Breast epithelium (tissue), 4 donors: ENCODE results near the gene STXBP5. TPM values are rescaled to one million over a fixed set of nuclear protein-coding genes. Genes with fewer than 3 reads are reported as not detected.

Experiments used
- DNase-seq, 2 donors: peaks; one replicate each; pipeline ENCODE4 v3.0.0-alpha.2; 2019; ENCODE audit warnings: low spot score in 2 of 2
- H3K27ac ChIP-seq, 2 donors: fragments of 200-600 bp; sonication (generic) in 1 of 2; one replicate each; pipeline ENCODE4 v1.5.1; 2016 to 2019; ENCODE audit warnings: mild to moderate bottlenecking in 1 of 2
- H3K27me3 ChIP-seq, 2 donors: fragments of 200-600 bp; sonication (generic) in 1 of 2; one replicate each; pipeline versions ENCODE4 v1.5.1 to v1.6.0; 2017 to 2019; ENCODE audit warnings: control low read depth in 1 of 2, mild to moderate bottlenecking in 1 of 2
- H3K36me3 ChIP-seq: fragments of 200-600 bp; one replicate; pipeline ENCODE4 v1.5.1; 2019
- H3K4me1 ChIP-seq, 2 donors: fragments of 200-600 bp; sonication (generic); one replicate each; pipeline ENCODE4 v1.5.1; 2016 to 2019; ENCODE audit warnings: control low read depth in 1 of 2
- H3K4me3 ChIP-seq, 3 donors: fragments of 200-600 bp; sonication (generic); 1 replicate in 2 of 3; 2 replicates in 1 of 3; pipeline ENCODE4 v1.5.1; 2016 to 2019; ENCODE audit warnings: mild to moderate bottlenecking in 3 of 3, moderate library complexity in 2 of 3
- H3K9me3 ChIP-seq, 2 donors: fragments of 200-600 bp; sonication (generic) in 1 of 2; one replicate each; pipeline ENCODE4 v1.5.1; 2016 to 2019; ENCODE audit warnings: control low read depth in 1 of 2
- CTCF ChIP-seq, 3 donors: fragments of 450-650 bp; IDR thresholded peaks; one replicate each; pipeline ENCODE4 v1.5.1; 2016 to 2017; ENCODE audit warnings: antibody characterized with exemption in 3 of 3, mild to moderate bottlenecking in 3 of 3, moderate library complexity in 3 of 3
- POLR2A ChIP-seq: fragments of 450-650 bp; IDR thresholded peaks from one replicate; pipeline ENCODE4 v1.6.1; 2016; ENCODE audit warnings: antibody characterized with exemption, mild to moderate bottlenecking, moderate library complexity
- POLR2AphosphoS5 ChIP-seq, 3 donors: sonication (generic); formaldehyde crosslinking; IDR thresholded peaks; one replicate each; pipeline ENCODE4 v1.6.1; 2017; ENCODE audit warnings: antibody characterized with exemption in 3 of 3
- intact Hi-C: fragments of 100-400 bp; cut with DNase I; formaldehyde crosslinking; loops from one replicate; pipeline ENCODE4 v1.15.1; 2023; ENCODE audit warnings: low total_unique reads
- total RNA-seq, 3 donors: library from RNA; depleted of rRNA; stranded (reverse); fragments of >200 nt; gene quantifications; one replicate each; pipeline ENCODE4 v1.1.0, GENCODE V29; 2016

The STXBP5 gene
- total RNA-seq, 3 donors from 2014 or later = 21.3 to 43.6 (median 26.9) TPM

GRCh38 chr6:147177286-147177685 is 26.9 kb upstream of the STXBP5 start:
- no peak for DNase-seq
- intact Hi-C loops = no loop called here
- H3K27ac ChIP-seq = no peak overlapping the region
- no peak overlapping the region for H3K4me3 ChIP-seq
- no peaks in the 10 kb centered on the region for H3K36me3 ChIP-seq
- no peaks in the 10 kb centered on the region for H3K27me3 ChIP-seq
- H3K4me1 ChIP-seq = no peaks in the 10 kb centered on the region
- TF ChIP-seq POLR2A (no peak), CTCF (IDR thresholded peaks at IDR 0.05) (no peak), POLR2AphosphoS5 (IDR thresholded peaks at IDR 0.05) (no peak)
- H3K9me3 ChIP-seq = no peaks in the 10 kb centered on the region

- H3K4me1 ChIP-seq = no peaks in the 10 kb centered on the region
- H3K4me3 ChIP-seq = no peak overlapping the region
- H3K9me3 ChIP-seq = no peaks in the 10 kb centered on the region
- H3K27me3 ChIP-seq = no peaks in the 10 kb centered on the region
- intact Hi-C loops = no loop called here
- no peak for TF ChIP-seq POLR2A
- TF ChIP-seq POLR2AphosphoS5 (IDR thresholded peaks at IDR 0.05) = no peak
- no peak for TF ChIP-seq CTCF (IDR thresholded peaks at IDR 0.05)
- no peak for DNase-seq
- no peaks in the 10 kb centered on the region for H3K36me3 ChIP-seq
- H3K27ac ChIP-seq = no peak overlapping the region
Observed at GRCh38 chr6:147178355-147178754, 25.9 kb upstream of the STXBP5 start.

GRCh38 chr6:147179809-147180208 is 24.4 kb upstream of the STXBP5 start:
- Histone ChIP-seq H3K36me3 (no peaks in the 10 kb centered on the region), H3K4me1 (no peaks in the 10 kb centered on the region), H3K27me3 (no peaks in the 10 kb centered on the region), H3K27ac (no peak overlapping the region), H3K4me3 (no peak overlapping the region), H3K9me3 (no peaks in the 10 kb centered on the region)
- intact Hi-C loops = no loop called here
- no peak for DNase-seq
- TF ChIP-seq POLR2AphosphoS5 (IDR thresholded peaks at IDR 0.05) (no peak), POLR2A (no peak), CTCF (IDR thresholded peaks at IDR 0.05) (no peak)

- no peaks in the 10 kb centered on the region for H3K27me3 ChIP-seq
- no peak overlapping the region for H3K27ac ChIP-seq
- no peak overlapping the region for H3K4me3 ChIP-seq
- TF ChIP-seq POLR2A (no peak), POLR2AphosphoS5 (IDR thresholded peaks at IDR 0.05) (no peak), CTCF (IDR thresholded peaks at IDR 0.05) (no peak)
- H3K9me3 ChIP-seq = no peaks in the 10 kb centered on the region
- no peaks in the 10 kb centered on the region for H3K36me3 ChIP-seq
- intact Hi-C loops = no loop called here
- H3K4me1 ChIP-seq = no peaks in the 10 kb centered on the region
- no peak for DNase-seq
Observed at GRCh38 chr6:147180926-147181325, 23.3 kb upstream of the STXBP5 start.

GRCh38 chr6:147184379-147184778 is 19.8 kb upstream of the STXBP5 start:
- no peaks in the 10 kb centered on the region for H3K4me1 ChIP-seq
- H3K4me3 ChIP-seq = no peak overlapping the region
- no peaks in the 10 kb centered on the region for H3K9me3 ChIP-seq
- H3K27ac ChIP-seq = no peak overlapping the region
- intact Hi-C loops = no loop called here
- TF ChIP-seq CTCF (IDR thresholded peaks at IDR 0.05) = no peak
- TF ChIP-seq POLR2A = no peak
- DNase-seq = no peak
- H3K36me3 ChIP-seq = no peaks in the 10 kb centered on the region
- H3K27me3 ChIP-seq = no peaks in the 10 kb centered on the region
